GM18867 (cell line): ENCODE measurements around the gene MIAT.
"Not testable (repeated sequence)": the region's sequence is repeated elsewhere in the genome, so short reads cannot be mapped to it uniquely, and the experiment has no call there.

Experiments used
- ATAC-seq: cut with Tn5 transposase; IDR thresholded peaks from one replicate; pipeline ENCODE4 v1.9.1; 2021; ENCODE audit warnings: mild to moderate bottlenecking, moderate library complexity; ENCODE audit not compliant: unreplicated experiment

Gene MIAT

GRCh38 chr22:26691377-26691716, 34.0 kb downstream of the MIAT start:
- no peak for ATAC-seq

GRCh38 chr22:26692215-26692614, 34.8 kb downstream of the MIAT start:
- no peak for ATAC-seq

DNA sequence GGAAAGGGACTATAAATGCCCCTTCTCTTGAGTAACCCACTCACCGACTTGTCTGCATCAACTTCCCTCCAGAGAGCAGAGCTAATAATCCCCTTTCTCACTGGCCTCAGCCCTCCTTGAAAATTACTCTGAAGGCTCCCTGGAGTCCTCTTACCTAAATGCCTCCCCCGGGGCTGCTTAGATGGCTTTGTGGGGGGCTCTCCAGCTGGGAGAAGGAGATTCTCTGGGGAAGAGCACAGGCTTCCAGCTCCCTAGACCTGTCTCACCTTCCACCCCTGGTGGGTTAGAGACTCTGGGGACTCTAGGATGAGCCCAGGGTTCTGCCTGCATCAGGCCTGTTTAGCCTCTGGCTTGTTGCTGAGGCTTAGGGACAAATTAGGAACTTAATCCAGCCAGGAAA, 39.8 kb downstream of the MIAT start:
- no peak for ATAC-seq

DNA sequence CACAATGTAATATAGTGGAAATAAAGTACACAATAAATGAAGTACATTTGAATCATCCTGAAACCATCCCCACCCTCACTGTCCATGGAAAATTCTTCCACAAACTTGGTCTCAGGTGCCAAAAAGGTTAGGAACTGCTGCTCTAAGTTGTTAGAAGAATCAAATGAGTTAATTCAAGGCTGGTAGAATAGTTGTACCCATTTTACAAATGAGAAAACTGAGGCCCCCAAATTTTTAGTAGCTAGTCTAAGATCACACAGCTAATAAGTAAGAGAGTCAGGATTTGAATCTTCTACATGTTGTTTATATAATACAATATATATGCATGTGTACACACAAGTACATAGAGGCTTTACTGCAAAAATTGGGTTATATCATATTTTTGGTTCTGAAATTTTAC, 43.1 kb downstream of the MIAT start:
- no peak for ATAC-seq

DNA sequence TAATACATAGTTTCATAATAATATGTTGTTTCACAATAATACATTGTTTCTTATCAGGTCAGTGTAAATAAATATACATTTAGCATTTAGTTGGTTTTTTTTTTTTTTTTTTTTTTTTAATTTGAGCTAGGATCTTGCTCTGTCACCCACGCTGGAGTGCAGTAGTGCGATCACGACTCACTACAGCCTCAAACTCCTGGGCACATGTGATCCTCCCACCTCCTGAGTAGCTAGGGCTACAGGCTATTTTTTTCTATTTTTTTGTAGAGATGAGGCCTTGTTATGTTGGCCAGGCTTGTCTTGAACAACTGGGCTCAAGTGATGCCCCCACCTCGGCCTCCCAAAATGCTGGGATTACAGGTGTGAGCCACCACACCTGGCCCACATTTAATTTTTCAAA, 43.5 kb downstream of the MIAT start:
- ATAC-seq: no peak

GRCh38 chr22:26701323-26701722, 43.9 kb downstream of the MIAT start:
- no peak for ATAC-seq

DNA sequence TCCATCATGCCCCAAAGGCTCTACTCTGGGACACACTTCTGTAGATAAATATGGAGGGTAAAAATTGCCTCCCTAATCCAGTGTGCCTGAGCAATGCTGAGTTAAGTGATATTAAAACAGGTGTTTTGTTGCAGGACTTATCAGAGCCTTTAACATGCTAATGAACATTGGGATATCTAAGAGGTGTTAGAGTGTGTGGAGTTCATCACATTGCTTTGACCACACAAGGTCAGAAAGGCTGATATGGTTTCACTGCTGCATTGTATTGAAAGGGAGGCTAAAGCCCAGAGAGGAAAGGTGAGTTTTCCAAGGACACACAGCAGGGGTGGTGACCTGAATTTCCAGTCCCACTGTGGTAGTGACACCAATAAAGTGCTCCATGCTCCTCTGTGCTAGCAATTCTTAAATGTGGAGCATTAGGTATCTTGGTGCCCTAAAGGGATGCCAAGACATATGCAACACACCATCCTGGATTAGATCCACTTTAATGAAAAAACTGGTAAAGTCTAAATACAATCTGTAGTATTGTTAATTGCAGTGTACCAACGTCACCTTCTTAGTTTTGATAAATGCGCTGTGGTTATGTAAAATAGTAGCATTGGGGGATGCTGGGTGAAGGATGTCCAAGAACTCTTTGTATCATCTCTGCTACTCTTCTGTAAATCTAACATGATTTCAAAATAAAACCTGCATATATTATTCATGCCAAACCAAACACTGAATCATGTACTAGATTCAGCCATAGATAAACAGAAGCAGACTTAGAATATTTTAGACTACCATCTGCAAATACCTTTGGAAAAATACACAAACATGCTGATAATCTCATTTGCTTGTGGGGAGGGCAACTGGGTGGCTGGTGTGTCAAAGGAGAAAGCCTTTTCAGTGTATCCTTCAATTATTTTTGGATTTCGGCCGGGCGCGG, 45.8 kb downstream of the MIAT start:
- no peak for ATAC-seq

DNA sequence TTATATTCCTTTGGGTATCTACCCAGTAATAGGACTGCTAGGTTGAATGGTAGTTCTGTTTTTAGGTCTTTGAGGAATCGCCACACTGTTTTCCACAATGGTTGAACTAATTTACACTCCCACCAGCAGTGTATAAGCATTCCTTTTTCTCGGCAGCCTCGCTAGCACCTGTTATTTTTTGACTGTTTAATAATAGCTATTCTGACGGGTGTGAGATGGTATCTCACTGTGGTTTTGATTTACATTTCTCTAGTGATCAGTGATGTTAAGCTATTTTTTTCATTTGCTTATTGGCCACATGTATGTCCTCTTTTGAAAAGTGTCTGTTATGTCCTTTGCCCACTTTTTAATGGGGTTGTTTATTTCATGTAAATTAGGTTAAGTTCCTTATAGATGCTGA, 48.0 kb downstream of the MIAT start:
- ATAC-seq: not testable (repeated sequence)

- ATAC-seq: no peak
These were observed 49.7 kb downstream of the MIAT start for GRCh38 chr22:26707090-26707489.

DNA sequence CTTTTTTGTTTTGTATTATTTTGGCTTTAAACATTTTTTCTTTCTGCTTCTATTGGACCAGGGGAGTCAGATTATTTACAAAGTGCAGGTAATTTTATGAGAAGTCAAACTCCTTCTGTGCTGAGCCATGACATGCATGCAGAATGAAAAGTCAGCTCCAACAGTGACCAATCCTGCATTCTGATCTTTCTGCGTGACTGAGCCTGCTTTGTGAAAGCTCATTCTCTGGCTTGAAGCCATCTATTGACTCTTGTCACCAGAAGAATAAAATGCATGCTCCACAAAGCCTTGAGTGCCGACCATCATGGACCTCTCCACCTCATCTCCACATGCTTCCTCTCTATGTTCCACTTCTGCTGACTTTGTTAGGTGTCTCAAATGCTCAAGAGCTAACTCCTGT, 50.2 kb downstream of the MIAT start:
- no peak for ATAC-seq

DNA sequence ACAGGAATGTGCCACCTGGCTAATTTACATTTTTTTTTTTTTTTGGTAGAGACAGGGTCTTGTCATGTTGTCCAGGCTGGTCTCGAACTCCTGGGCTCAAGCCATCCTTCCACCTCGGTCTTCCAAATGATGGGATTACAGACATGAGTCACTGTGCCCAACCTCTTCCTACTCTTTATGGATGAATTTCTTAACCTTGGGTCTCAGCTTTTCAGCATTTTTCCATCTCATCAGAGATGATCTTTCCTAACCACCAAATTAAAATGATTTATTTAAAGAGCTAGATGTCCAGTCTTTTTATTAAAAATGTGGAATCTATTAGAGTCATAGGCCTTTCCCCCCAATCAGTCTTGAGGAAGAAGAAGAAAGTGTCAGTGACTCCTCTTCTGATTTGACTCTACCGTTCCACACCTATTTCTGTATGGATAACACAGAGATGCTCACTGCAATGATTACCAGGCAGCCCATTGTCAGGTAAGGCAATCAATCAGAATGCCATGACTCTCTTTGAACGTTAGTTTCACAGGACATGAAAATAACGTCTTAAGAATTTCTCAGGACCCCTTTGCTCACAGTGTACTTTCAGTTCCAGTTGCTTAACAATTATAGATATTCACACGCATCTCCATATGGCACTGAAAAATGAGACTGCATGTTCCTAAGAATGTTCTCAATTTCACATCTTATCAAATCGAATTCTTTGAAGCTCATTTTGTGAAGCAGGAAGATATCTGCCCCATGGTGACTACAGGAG, 51.0 kb downstream of the MIAT start:
- no peak for ATAC-seq

- no peak for ATAC-seq
These were observed 52.4 kb downstream of the MIAT start for GRCh38 chr22:26709617-26710390.

GRCh38 chr22:26711205-26711963, 54.0 kb downstream of the MIAT start:
- no peak for ATAC-seq

DNA sequence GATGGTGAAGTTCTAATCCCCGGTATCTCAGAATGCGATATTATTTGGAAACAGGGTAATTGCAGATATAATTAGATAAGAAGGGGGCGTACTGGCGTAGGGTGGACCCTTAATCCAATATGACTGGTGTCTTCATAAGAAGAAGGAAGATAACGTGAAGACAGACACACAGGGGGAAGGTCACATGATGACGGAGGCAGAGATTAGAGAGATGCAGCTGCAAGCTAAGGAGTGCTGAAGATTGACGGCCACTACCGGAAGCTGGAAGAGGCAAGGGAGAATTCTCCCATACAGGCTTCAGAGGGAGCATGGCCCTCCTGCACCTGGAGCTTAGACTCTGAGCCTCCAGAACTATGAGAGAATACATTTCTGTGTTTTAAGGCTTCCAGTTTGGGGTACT, 54.8 kb downstream of the MIAT start:
- ATAC-seq: no peak

DNA sequence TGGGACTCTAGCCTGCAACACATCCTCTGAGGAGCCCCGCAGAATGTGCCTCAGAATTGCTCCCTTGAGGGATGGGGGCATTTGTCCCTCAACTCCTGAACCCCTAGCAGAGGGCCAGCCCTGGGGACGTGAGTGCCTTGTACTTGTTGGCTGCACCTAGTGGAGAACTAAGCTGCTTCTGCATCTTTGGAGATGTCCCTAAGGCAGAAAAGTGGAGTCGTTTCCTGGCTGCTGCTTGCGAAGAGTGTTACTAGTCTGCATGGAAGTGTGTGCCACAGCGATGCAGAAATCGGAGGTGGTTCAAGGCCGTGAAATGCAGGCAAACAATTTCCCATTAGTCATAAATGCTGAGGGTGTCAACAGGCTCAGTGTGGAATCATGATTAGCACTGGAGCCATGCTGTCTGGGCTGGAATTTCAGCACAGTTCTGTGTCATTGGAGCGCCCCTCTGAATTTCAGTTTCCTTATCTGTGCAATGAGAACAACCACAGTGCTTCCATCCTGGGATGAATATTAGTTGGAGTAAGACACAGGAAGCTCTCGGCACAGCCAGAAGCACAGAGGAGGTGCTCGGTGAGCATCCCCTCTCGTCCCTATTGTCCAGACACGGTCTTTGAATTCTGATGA, 56.5 kb downstream of the MIAT start:
- no peak for ATAC-seq

DNA sequence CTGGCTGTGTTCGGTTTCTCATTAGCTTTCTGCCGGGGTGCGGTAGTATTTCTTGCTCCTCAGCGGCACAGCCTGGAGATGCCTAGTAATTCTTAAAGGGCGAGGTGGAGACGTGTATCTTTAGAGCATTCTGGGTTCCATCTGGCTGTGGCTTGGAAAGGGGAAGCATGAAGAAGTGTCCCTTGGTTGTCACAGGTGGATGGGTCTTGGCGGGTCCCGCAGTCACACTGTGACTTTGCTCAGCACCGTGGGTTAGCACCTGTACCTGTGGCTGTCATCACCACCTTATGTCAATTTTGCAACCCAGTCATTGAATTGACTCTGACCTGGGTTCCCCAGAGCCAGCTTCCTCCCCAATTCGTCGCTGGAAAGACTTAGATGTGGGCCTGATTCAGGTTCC, 57.6 kb downstream of the MIAT start:
- ATAC-seq: no peak

DNA sequence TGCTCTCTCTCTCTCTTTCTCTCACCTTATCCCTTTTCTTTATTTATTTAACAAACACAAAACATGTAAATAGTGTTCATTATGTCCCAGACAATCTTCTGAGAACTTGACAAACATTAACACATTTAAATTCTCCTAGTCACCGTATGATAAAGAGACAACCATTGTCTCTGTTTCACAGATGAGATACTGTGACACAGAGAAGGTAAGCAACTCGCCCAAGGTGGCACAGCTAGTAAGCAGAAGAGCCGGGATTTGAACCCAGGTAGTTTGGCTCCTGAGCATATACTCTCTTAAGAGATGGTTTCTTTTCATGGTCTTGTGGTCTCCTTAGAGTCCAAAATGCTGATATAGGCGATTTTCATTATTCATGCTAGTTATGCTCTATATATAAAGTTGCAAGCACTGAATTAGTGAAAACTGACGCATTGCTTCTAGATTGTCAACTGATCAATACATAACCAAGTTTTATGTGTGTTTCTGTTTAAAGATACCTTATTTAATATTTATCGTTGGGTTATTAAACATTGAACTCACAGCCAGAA, 58.1 kb downstream of the MIAT start:
- ATAC-seq: no peak

DNA sequence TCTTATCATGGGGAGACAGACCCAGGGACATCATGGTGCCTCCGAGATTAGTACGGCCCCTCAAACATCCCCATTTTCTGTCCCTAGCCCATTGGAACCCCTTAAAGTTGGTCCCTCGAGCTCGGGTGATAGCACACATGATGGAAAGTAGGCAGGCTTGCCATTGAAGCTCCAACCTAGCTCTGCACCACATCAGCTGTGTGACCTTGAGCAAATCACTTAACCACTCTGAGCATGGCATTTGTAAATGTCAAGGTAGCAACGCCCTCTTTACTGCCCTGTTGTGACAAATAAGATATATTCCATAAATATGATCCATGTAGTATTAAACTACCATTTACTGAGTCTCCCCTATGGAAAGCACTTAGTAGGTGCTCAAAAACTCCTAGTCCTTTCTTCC, 61.1 kb downstream of the MIAT start:
- no peak for ATAC-seq

- no peak for ATAC-seq
These were observed 61.5 kb downstream of the MIAT start for GRCh38 chr22:26718905-26719304.

DNA sequence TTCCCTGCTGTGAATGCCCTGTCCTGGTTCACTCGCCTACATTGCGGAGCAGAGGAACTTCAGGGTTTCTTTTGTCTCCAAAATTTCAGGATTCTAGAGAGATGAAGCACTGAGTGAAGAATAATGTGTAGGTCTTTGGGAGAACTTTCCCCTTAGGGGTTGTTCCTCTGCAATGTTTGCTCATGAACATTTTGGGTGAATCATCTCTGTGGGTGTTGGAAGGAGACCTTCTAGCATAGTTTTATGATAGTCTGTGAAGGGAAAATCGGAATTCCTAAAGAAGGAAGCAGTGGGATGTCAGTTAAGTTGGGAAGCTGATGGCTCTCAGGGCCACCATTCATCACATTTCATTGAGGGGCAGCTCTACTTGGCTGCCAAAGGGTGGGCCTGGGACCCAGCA, 64.8 kb downstream of the MIAT start:
- no peak for ATAC-seq
